Brain microvascular endothelial cell (primary cell): Measurements from ENCODE around the gene CDYL.
"Not testable (repeated sequence)": the region's sequence is repeated elsewhere in the genome, so short reads cannot be mapped to it uniquely, and the experiment has no call there.

Experiments
- DNase-seq: peaks from one replicate; pipeline ENCODE4 v3.0.0-alpha.2; 2020
- H3K27ac ChIP-seq: fragments of 250-450 bp; sonication (Bioruptor Pico); 2 replicates; pipeline ENCODE4 v1.5.1; 2020; ENCODE audit warnings: mild to moderate bottlenecking, moderate library complexity
- H3K27me3 ChIP-seq: fragments of 250-450 bp; sonication (Bioruptor Pico); replicated peaks from 2 replicates; pipeline ENCODE4 v1.5.1; 2020; ENCODE audit warnings: mild to moderate bottlenecking
- H3K36me3 ChIP-seq: fragments of 250-450 bp; sonication (Bioruptor Pico); replicated peaks from 2 replicates; pipeline ENCODE4 v1.5.1; 2020; ENCODE audit warnings: mild to moderate bottlenecking
- H3K4me3 ChIP-seq: 2 replicates; pipeline ENCODE4 v1.5.1; 2011; ENCODE audit warnings: low read depth, mild to moderate bottlenecking, control low read depth, low read length, moderate library complexity
- in situ Hi-C: cut with HindIII; loops from 2 replicates; pipeline ENCODE4 v1.10.0; 2017; ENCODE audit warnings: low sequenced_read_pairs, low pct_ligation_motif_present
- TF ChIP-seq, protein P1 (sequence below): IDR thresholded peaks from 2 replicates; pipeline ENCODE4 v1.5.1; 2011; ENCODE audit warnings: low read depth, mild to moderate bottlenecking, moderate library complexity, low read length, control low read depth, inconsistent platforms; ENCODE audit errors: missing control alignments

The CDYL gene

DNA sequence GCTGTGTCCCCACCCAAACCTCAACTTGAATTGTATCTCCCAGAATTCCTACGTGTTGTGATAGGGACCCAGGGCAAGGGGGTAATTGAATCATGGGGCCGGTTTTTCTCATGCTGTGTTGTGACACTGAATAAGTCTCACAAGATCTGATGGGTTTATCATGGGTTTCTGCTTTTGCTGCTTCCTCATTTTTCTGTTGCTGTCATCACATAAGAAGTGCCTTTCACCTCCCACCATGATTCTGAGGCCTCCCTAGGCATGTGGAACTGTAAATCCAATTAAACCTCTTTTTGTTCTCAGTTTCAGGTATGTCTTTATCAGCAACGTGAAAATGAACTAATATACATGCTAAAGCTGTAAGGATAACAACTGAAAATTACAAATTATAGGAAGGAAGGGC is 88.3 kb downstream of the CDYL start:
- TF ChIP-seq, protein P1, sequence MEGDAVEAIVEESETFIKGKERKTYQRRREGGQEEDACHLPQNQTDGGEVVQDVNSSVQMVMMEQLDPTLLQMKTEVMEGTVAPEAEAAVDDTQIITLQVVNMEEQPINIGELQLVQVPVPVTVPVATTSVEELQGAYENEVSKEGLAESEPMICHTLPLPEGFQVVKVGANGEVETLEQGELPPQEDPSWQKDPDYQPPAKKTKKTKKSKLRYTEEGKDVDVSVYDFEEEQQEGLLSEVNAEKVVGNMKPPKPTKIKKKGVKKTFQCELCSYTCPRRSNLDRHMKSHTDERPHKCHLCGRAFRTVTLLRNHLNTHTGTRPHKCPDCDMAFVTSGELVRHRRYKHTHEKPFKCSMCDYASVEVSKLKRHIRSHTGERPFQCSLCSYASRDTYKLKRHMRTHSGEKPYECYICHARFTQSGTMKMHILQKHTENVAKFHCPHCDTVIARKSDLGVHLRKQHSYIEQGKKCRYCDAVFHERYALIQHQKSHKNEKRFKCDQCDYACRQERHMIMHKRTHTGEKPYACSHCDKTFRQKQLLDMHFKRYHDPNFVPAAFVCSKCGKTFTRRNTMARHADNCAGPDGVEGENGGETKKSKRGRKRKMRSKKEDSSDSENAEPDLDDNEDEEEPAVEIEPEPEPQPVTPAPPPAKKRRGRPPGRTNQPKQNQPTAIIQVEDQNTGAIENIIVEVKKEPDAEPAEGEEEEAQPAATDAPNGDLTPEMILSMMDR, result no peak
- Histone ChIP-seq H3K27me3 (no peaks in the 10 kb centered on the region), H3K4me3 (no peak overlapping the region), H3K36me3 (no peaks in the 10 kb centered on the region), H3K27ac (no peak overlapping the region)
- in situ Hi-C loops, result no loop called here
- no peak for DNase-seq

DNA sequence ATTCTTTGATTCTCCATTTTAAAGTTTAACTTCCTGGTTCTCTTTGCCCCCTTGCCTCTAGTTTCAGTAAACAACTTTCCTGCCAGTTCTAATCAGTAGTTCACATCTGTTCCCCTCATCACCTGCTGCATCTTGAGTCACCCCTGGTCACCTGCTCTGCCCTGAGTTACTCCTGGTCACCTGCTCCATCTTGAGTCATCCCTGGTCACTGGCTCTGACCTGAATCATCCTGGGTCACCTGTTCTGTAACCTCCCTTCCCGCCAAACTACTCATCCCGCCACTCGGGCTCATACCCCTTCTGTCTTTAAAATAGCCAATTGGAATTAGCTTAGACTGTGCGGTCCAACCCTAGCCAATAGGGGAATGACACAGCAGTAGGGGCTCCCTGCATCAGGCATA is 88.8 kb downstream of the CDYL start:
- DNase-seq, H3K36me3 ChIP-seq, H3K27ac ChIP-seq, H3K27me3 ChIP-seq, in situ Hi-C loops, H3K4me3 ChIP-seq: not testable (repeated sequence)

- Histone ChIP-seq H3K4me3 (no peak overlapping the region), H3K27ac (no peak overlapping the region), H3K27me3 (no peaks in the 10 kb centered on the region), H3K36me3 (no peaks in the 10 kb centered on the region)
- in situ Hi-C loops, result no loop called here
- DNase-seq, result no peak
- TF ChIP-seq, protein P1, result no peak
Observed at GRCh38 chr6:4870821-4871494, 94.8 kb downstream of the CDYL start.

DNA sequence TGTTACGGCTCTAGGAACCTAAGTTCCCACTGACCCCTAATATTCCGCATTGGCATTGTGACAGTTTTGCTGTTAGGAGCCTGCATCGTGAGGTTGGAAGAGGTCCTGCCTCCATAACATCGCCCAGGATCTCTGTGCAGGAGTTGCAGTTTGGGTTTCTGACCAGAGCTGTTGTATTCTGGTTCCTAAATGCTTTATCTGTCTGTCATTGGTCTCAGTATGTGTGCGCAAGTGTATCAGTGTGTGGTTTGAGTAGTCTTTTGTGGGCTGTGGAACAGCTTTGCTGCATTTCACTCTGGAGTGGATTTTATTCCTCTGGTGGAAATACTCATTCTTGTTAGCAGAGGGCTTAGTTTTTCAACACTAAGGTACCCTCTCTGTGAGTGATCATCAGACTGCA is 95.6 kb downstream of the CDYL start:
- H3K27me3 ChIP-seq, result no peaks in the 10 kb centered on the region
- no peak for DNase-seq
- H3K4me3 ChIP-seq, result no peak overlapping the region
- TF ChIP-seq, protein P1, result no peak
- in situ Hi-C loops, result no loop called here
- no peaks in the 10 kb centered on the region for H3K36me3 ChIP-seq
- H3K27ac ChIP-seq, result no peak overlapping the region

GRCh38 chr6:4872841-4873240 is 96.6 kb downstream of the CDYL start:
- TF ChIP-seq, protein P1, result no peak
- DNase-seq, result no peak

GRCh38 chr6:4873928-4874327 is 97.7 kb downstream of the CDYL start:
- in situ Hi-C loops, result no loop called here
- no peak for DNase-seq
- TF ChIP-seq, protein P1, result no peak

More at GRCh38 chr6:4872841-4873240, 96.6 kb downstream of the CDYL start:
- in situ Hi-C loops, result no loop called here
- Histone ChIP-seq H3K27ac (no peak overlapping the region), H3K4me3 (no peak overlapping the region), H3K27me3 (no peaks in the 10 kb centered on the region), H3K36me3 (no peaks in the 10 kb centered on the region)

More at GRCh38 chr6:4873928-4874327, 97.7 kb downstream of the CDYL start:
- H3K27me3 ChIP-seq, result no peaks in the 10 kb centered on the region
- no peak overlapping the region for H3K4me3 ChIP-seq
- H3K27ac ChIP-seq, result no peak overlapping the region
- no peaks in the 10 kb centered on the region for H3K36me3 ChIP-seq
